ENCODE results near the gene MPRIP.
A peak's percentile ranks its signal among the peaks of the same experiment; 100 is the strongest.

The MPRIP gene

GRCh38 chr17:17028059-17028877 is 14.0 kb upstream of the MPRIP start:
- no peak for DNase-seq (ENCODE audit: low read depth in 2 of 2)

- DNase-seq (ENCODE audit: low read depth in 2 of 2), result no peak
Measured at GRCh38 chr17:17028878-17029535, 13.2 kb upstream of the MPRIP start.

- DNase-seq (ENCODE audit: low read depth in 2 of 2), result no peak
Measured at GRCh38 chr17:17029938-17030337, 12.3 kb upstream of the MPRIP start.

GRCh38 chr17:17030515-17031211 is 11.6 kb upstream of the MPRIP start:
- DNase-seq (ENCODE audit: low read depth in 2 of 2), result no peak

GRCh38 chr17:17032131-17032692 is 10.0 kb upstream of the MPRIP start:
- no peak for DNase-seq (ENCODE audit: low read depth in 2 of 2)

- no peak for DNase-seq (ENCODE audit: low read depth in 2 of 2)
Measured at GRCh38 chr17:17033466-17033865, 8.8 kb upstream of the MPRIP start.

GRCh38 chr17:17034026-17034425 is 8.2 kb upstream of the MPRIP start:
- DNase-seq (ENCODE audit: low read depth in 2 of 2), result no peak

DNA sequence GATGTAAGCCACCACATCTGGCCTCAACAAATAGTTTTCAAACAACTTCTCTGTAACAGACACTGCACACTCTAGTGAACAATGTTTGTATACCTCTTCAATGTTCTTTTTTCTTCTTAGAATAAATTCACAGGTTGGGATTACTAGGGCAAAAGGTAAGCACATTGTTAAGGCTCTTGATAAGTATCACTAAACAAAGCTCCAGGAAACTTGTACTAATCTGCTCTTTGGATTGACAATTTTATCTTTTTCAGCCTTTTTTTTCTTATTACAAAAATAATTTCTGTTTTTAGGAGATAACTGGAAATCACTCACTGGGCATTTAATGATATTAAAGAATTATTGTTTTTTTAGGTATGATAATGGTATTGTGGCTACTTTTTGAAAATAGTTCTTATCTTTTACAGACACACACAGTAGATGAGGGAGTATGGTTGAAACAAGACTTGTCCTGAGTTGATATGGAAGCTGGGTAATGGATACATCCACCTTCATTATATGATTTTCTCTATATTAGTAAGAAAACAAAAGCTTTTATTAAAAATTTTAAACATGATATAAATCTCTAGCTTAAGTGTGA is 7.7 kb upstream of the MPRIP start:
- no peak for DNase-seq (ENCODE audit: low read depth in 2 of 2)

DNA sequence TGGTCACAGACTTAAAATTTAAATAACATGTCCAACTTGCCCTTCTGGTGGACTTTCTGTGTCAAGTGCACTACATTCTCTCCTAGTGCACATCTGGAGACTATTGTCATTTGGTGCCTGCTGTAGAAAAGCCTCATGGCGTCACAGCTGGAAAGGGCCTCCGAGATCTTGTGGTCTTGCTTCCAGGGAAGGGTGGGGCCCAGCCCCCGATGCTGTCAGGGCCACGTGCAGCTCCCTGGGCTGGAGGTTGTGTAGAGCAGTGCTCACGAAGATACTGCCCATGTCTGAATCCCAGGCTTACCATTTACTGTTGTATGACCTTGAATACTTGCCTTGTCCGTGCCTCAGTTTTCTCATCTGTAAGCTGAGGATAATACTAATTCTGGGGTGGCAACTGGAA is 6.8 kb upstream of the MPRIP start:
- DNase-seq (ENCODE audit: low read depth in 2 of 2), result no peak

DNA sequence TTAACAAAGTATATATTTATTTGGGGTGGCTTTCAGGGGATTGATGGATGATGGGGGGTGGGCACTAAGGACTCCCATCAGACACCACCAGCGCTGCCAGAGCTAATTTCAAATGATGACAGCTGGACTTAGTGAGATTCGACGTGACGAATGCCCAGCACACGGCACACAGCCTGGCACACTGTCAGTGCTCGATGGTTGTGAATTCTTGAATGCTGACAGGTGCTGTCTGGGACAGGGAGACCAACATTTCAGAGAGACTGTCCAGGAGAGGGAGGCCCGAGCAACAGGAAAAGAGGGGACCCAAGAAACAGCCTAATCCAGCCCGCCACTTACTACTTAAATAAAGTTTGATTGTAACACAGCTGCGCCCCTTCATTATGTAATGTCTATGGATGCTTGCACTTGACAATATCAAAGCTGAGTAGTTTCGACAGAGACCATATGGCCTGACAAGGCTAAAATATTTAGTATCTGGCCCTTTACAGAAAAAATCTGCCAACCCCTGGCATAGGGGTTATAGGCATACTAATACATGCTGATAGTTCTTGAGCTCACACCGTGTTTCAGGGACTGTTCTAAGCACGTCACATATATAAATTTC is 6.2 kb upstream of the MPRIP start:
- no peak for DNase-seq (ENCODE audit: low read depth in 2 of 2)

DNA sequence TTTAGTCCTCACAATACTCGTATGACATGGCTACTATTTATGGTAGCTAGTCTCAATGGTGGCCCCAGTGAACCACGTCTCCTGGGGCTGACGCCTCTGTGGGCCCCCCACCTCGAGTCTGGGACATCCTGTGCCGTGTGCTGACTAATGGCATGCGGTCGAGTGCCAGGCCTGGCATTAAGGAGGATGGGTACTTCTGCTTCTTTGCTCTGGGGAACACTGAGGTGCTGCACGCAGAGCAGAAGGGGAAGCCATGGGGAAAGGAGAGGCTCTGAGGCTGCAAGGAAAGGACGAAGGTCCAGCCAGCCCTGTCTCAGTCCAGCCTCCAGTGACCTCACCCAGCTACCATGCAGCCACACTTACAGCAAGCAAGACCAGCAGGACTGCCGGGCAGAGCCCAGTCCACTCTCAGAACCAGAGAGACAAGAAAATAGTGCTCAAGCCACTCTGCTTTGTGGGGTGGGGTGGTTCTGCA is 5.7 kb upstream of the MPRIP start:
- DNase-seq (ENCODE audit: low read depth in 2 of 2), result no peak

DNA sequence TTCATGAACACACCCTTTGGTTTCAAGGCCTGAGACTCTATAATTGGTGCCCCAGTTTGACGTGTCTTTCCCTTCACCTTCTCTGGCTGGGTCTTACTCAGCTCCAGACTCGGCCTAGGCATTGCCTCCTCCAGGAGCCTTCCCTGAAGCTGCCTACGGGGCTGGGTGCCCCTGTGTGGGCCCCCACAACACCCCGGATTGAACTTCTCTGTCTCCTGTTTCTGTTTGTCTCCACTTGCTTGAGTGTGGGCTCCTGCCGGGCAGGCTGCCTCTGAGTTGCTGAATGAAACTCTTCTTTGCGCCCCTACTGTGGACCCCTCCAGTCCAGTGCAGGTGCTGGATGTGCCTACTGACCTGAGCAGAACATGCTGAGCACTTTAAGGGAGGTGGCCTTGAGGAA is 2.3 kb upstream of the MPRIP start:
- DNase-seq (ENCODE audit: low read depth in 2 of 2), result no peak

- DNase-seq (ENCODE audit: low read depth in 2 of 2), result no peak
Measured at GRCh38 chr17:17041018-17041521, 1.2 kb upstream of the MPRIP start.

GRCh38 chr17:17041571-17042383 is 480 bp upstream of the MPRIP start:
- peak; percentile 91 to 94 for DNase-seq (ENCODE audit: low read depth in 2 of 2)

GRCh38 chr17:17042851-17043460 is 699 bp downstream of the MPRIP start:
- no peak for DNase-seq (ENCODE audit: low read depth in 2 of 2)

- no peak for DNase-seq (ENCODE audit: low read depth in 2 of 2)
Measured at GRCh38 chr17:17043461-17044271, 1.4 kb downstream of the MPRIP start.

DNA sequence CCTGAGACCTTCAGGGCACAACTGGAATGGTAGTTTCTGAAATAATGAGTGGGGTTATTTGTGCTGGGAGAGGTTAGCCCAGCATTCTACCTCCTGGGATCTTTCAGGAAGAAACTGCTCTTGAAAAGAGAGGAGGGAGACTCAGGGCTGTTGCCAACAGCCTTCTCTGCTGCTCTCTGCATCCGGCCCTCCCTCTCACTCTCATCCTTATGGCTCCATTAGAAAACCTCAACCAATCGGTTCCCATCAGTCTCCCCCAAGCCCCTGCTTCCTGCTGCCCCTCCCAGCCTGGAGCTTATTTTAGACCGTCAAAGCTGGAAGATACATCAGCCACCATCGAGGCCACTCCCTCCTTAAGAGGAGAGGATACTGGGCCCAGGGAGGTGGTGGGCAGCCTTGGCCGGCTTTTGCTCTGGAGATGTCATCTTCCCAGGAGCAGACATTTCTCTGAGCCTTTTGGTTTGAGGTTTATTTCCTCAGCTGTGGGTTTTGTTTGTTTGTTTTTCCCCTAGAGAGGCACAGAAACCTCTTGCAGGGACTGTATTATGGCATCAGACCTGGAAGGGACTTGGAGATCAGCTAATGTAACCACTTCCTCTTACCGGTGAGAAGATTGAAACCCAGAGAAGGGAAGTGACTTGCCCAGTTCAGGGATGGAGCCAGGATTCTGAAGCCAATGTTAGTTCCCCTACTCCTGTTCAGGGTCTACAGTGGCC is 2.7 kb downstream of the MPRIP start:
- no peak for DNase-seq (ENCODE audit: low read depth in 2 of 2)

DNA sequence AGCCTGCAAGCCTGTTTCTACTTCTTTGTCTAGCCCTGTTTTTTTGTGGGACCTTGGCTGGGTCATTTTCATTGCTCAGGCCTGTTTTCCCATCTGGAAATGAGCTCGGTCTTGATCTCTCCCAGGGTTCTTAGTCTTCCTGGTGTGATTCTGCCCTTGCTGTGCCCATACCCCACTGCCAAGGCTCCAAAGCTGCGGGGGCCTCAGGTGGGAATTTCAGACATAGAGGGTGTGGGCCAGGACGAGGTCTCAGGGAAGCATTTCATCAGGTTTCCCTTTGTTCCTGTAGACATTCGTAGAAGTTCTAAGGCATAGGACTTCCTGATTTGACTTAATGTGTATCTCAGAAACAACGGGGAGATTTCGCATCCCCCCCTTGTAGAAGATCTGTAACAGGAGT is 5.8 kb downstream of the MPRIP start:
- no peak for DNase-seq (ENCODE audit: low read depth in 2 of 2)

All from stimulated activated CD4-positive, alpha-beta T cell treated with anti-CD3 and anti-CD28 coated beads, Interleukin-1b, Interleukin-23, amount 100 ng/mL, for 1 hour (primary cell).